CD4-positive, alpha-beta T cell (primary cell): Measurements from ENCODE around the gene FREM2. TPM values are rescaled to one million over a fixed set of nuclear protein-coding genes. Genes with fewer than 3 reads are reported as not detected.

Experiments used
- ATAC-seq: fragments of 200-7000 bp; cut with Tn5 transposase; one replicate; pipeline ENCODE4 v1.10.0; 2022; ENCODE audit warnings: mild to moderate bottlenecking; ENCODE audit not compliant: poor library complexity
- CTCF ChIA-PET: fragments of 350-600 bp; sonication (Branson Sonifier 250); formaldehyde crosslinking; loops from one replicate; lab custom pipeline; 2021; ENCODE audit warnings: antibody characterized with exemption, inconsistent platforms; lab: Charles Lee
- POLR2A ChIA-PET: fragments of 350-600 bp; sonication (Branson Sonifier 250); formaldehyde crosslinking; loops from one replicate; lab custom pipeline; 2021; ENCODE audit warnings: antibody characterized with exemption, inconsistent platforms; lab: Charles Lee
- DNase-seq, 14 experiments: peaks; one replicate each; pipeline ENCODE4 v3.0.0-alpha.2; 2013 to 2020; ENCODE audit warnings: mixed read lengths in 2 of 14
- H3K27ac ChIP-seq, 2 donors: one replicate each; pipeline versions ENCODE4 v1.5.1 to v1.7.0; 2013; ENCODE audit warnings: low read length in 2 of 2, low read depth in 1 of 2, mild to moderate bottlenecking in 1 of 2
- H3K27me3 ChIP-seq, 2 experiments: 1 replicate in 1 of 2; 2 replicates in 1 of 2; pipeline versions ENCODE4 v1.6.1 to v1.7.0; 2013; ENCODE audit warnings: low read length in 2 of 2, control low read depth in 1 of 2, mild to moderate bottlenecking in 1 of 2, moderate library complexity in 1 of 2; ENCODE audit not compliant: insufficient read depth in 2 of 2, control insufficient read depth in 1 of 2
- H3K36me3 ChIP-seq: one replicate; pipeline ENCODE4 v1.6.1; 2013; ENCODE audit warnings: low read length, control low read depth; ENCODE audit not compliant: insufficient read depth
- H3K4me1 ChIP-seq: one replicate; pipeline ENCODE4 v1.6.1; 2013; ENCODE audit warnings: low read length, control low read depth; ENCODE audit not compliant: insufficient read depth
- H3K4me3 ChIP-seq: one replicate; pipeline ENCODE4 v1.5.1; 2013; ENCODE audit warnings: mild to moderate bottlenecking, low read length, moderate library complexity
- H3K9me3 ChIP-seq, 2 experiments: 1 replicate in 1 of 2; 2 replicates in 1 of 2; pipeline versions ENCODE4 v1.6.1 to v1.7.0; 2013; ENCODE audit warnings: low read length in 2 of 2, mild to moderate bottlenecking in 2 of 2, control low read depth in 1 of 2, moderate library complexity in 1 of 2; ENCODE audit not compliant: control insufficient read depth in 1 of 2, insufficient read depth in 1 of 2
- H3K27ac Mint-ChIP-seq: one replicate; pipeline ENCODE4 v1.8.0; 2020; ENCODE audit warnings: mixed read lengths
- H3K27me3 Mint-ChIP-seq: one replicate; pipeline ENCODE4 v1.8.0; 2021; ENCODE audit warnings: mixed read lengths
- H3K36me3 Mint-ChIP-seq: one replicate; pipeline ENCODE4 v1.8.0; 2021; ENCODE audit warnings: low read depth, mixed read lengths
- H3K4me1 Mint-ChIP-seq: one replicate; pipeline ENCODE4 v1.8.0; 2021; ENCODE audit warnings: low read depth, mixed read lengths
- H3K4me3 Mint-ChIP-seq: one replicate; pipeline ENCODE4 v1.8.0; 2020; ENCODE audit warnings: mild to moderate bottlenecking, mixed read lengths
- H3K9me3 Mint-ChIP-seq: one replicate; pipeline ENCODE4 v1.8.0; 2020; ENCODE audit warnings: mixed read lengths
- intact Hi-C, 2 experiments: fragments of 100-400 bp; cut with DNase I in 1 of 2; cut with micrococcal nuclease in 1 of 2; formaldehyde crosslinking; loops; one replicate each; pipeline versions ENCODE4 v1.15.1 to v1.9.0; 2023 to 2025; cut with DNase I, micrococcal nuclease
- total RNA-seq, 174 experiments: library from RNA in 2 of 174; stranded (reverse) in 2 of 174; gene quantifications; one replicate each; pipeline ENCODE4 v1.2.3 and lab custom pipeline; 2021 to 2026
- TF ChIP-seq, protein P1 (sequence below): fragments of 200-600 bp; IDR thresholded peaks from one replicate; pipeline ENCODE4 v1.8.0; 2022; ENCODE audit warnings: antibody characterized with exemption, mild to moderate bottlenecking

FREM2 gene
- total RNA-seq, 2 experiments from 2014 or later = not detected

DNA sequence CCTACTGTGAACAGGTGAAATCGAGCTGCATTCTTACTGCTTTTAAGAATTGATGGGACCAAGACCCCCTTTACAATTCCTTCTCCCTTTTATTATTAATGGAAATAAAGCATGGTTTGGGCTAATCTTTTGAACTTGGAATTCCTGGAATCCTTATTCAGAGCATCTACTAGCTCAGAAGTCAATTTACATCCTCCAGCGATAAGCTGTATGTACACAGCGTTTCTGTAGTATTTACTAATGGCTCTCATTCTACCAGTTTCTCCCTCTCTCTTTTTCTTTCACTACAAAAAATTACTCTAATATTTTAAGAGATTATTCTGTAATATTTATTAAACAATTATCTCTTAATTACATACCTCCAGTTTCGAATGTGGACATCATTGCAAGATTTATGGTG, 31.5 kb downstream of the FREM2 start:
- ATAC-seq (no peak), DNase-seq (no peak)
- TF ChIP-seq, protein P1, sequence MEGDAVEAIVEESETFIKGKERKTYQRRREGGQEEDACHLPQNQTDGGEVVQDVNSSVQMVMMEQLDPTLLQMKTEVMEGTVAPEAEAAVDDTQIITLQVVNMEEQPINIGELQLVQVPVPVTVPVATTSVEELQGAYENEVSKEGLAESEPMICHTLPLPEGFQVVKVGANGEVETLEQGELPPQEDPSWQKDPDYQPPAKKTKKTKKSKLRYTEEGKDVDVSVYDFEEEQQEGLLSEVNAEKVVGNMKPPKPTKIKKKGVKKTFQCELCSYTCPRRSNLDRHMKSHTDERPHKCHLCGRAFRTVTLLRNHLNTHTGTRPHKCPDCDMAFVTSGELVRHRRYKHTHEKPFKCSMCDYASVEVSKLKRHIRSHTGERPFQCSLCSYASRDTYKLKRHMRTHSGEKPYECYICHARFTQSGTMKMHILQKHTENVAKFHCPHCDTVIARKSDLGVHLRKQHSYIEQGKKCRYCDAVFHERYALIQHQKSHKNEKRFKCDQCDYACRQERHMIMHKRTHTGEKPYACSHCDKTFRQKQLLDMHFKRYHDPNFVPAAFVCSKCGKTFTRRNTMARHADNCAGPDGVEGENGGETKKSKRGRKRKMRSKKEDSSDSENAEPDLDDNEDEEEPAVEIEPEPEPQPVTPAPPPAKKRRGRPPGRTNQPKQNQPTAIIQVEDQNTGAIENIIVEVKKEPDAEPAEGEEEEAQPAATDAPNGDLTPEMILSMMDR = no peak
- H3K9me3 Mint-ChIP-seq = no peaks in the 10 kb centered on the region
- H3K4me3 Mint-ChIP-seq = no peak overlapping the region
- no peaks in the 10 kb centered on the region for H3K36me3 Mint-ChIP-seq
- Histone ChIP-seq H3K9me3 (peaks cover 0 to 3% of the 10 kb centered on the region in 2 experiments), H3K36me3 (no peaks in the 10 kb centered on the region), H3K27me3 (no peaks in the 10 kb centered on the region), H3K27ac (no peak overlapping the region), H3K4me1 (no peaks in the 10 kb centered on the region), H3K4me3 (no peak overlapping the region)
- intact Hi-C loops = no loop called here
- H3K27ac Mint-ChIP-seq = no peak overlapping the region
- ChIA-PET CTCF (no interaction called here), POLR2A (no interaction called here)
- peaks cover 25% of the 10 kb centered on the region for H3K27me3 Mint-ChIP-seq
- H3K4me1 Mint-ChIP-seq = no peaks in the 10 kb centered on the region

DNA sequence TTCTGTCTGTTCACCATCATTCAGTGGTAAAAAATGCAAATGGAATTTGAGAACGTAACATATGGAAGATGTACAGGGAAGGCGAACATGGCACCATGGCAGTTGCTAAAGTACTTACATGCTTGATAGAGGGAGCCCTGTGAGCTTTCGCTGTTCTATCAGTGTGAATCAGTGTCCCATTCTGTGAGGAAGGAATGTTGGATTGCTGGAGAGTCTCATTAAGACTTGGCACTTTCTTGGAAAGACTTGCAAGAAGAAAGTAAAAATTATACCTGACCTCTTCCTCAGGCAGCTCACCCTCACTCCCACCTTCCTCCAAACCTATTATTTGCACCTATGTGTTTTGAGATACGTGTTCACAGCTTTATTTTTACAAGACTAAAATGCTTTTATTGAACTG, 43.5 kb downstream of the FREM2 start:
- H3K27me3 ChIP-seq = no peaks in the 10 kb centered on the region
- CTCF ChIA-PET = no interaction called here
- intact Hi-C loops = no loop called here

DNA sequence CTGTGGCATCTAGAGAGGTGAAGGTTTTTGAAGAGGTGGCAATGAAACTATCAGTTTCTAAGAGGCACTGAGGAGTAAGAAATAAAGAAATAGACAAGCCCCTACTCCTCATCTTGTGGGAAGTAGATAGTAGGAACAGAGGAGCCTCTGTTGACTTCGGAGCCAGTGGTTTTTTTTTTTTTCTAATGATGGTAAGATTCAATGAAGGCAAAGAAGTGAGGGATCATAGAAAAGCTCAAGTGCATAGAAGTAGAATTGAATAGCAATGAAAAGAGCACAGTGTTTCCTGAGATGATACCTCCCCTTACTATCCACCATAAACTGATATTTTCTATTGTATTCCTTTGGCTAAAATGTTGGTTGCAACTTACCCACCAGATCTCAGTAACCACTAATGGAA, 46.3 kb downstream of the FREM2 start:
- Histone ChIP-seq H3K36me3 (no peaks in the 10 kb centered on the region), H3K4me1 (no peaks in the 10 kb centered on the region), H3K27me3 (no peaks in the 10 kb centered on the region), H3K4me3 (no peak overlapping the region), H3K27ac (no peak overlapping the region), H3K9me3 (no peaks in the 10 kb centered on the region)
- ATAC-seq = no peak
- Mint-ChIP-seq H3K27ac (no peak overlapping the region), H3K4me1 (no peaks in the 10 kb centered on the region), H3K27me3 (peaks cover 11% of the 10 kb centered on the region), H3K4me3 (no peak overlapping the region), H3K9me3 (no peaks in the 10 kb centered on the region), H3K36me3 (no peaks in the 10 kb centered on the region)
- TF ChIP-seq, protein P1 = no peak
- POLR2A ChIA-PET = no interaction called here
- CTCF ChIA-PET = no interaction called here
- DNase-seq = no peak
- intact Hi-C loops = no loop called here

More for the DNA sequence above, 43.5 kb downstream of the FREM2 start:
- H3K27ac Mint-ChIP-seq = no peak overlapping the region
- H3K9me3 Mint-ChIP-seq = no peaks in the 10 kb centered on the region
- no peaks in the 10 kb centered on the region for H3K36me3 ChIP-seq
- no peaks in the 10 kb centered on the region for H3K9me3 ChIP-seq
- H3K4me3 Mint-ChIP-seq = no peak overlapping the region
- no peak for DNase-seq
- no peak for ATAC-seq
- TF ChIP-seq, protein P1 = no peak
- H3K4me1 ChIP-seq = no peaks in the 10 kb centered on the region
- no peak overlapping the region for H3K4me3 ChIP-seq
- no peak overlapping the region for H3K27ac ChIP-seq
- POLR2A ChIA-PET = no interaction called here
- peaks cover 11% of the 10 kb centered on the region for H3K27me3 Mint-ChIP-seq
- no peaks in the 10 kb centered on the region for H3K4me1 Mint-ChIP-seq
- no peaks in the 10 kb centered on the region for H3K36me3 Mint-ChIP-seq
